Testis (tissue), 2 donors: ENCODE results near the gene PEX14.

Experiments
- POLR2A ChIP-seq: fragments of 450-650 bp; IDR thresholded peaks from one replicate; pipeline ENCODE4 v1.6.1; 2017; ENCODE audit warnings: antibody characterized with exemption, mild to moderate bottlenecking, moderate library complexity
- TF ChIP-seq, protein P1 (sequence below), 3 experiments: fragments of 450-650 bp in 2 of 3; fragments of 200-600 bp in 1 of 3; sonication (generic) in 1 of 3; IDR thresholded peaks; one replicate each; pipeline ENCODE4 v1.5.1; 2016 to 2019; ENCODE audit warnings: antibody characterized with exemption in 3 of 3, mild to moderate bottlenecking in 2 of 3, moderate library complexity in 1 of 3

DNA sequence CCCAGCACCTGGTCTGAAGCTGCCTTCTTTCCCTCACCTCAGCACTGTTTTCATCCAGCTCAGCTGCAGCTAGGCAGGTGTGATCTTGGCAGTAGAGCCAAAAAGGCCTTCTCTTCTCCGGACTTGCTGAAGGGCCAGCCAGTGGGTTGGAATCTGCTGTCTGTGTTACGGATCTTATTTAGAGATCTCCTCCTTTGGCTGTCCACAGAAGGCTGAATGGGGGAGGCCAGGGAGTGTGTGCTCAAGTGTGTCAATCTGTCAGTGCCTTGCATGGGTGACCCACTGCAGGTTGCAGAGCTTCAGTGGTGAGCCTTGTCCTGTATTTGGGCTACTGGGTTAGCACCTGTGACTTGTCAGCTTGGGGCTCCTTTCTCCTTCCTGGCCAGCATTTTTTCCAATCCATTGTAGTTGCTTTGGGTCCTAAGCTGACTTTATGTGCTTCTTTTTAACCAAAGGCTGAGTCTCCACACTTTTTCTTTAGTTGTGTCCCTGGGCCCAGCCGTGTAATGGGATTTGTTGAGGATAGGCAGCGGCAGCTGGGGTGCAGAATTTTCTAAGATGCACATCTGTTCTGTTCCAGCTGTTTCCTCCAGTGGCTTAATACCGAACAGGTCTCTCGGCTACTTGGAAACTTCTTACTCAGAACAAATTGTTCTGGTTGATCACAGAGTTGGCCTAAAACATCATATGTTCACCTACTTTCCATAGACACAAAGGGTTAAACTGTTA, 126.8 kb downstream of the PEX14 start:
- TF ChIP-seq, protein P1, sequence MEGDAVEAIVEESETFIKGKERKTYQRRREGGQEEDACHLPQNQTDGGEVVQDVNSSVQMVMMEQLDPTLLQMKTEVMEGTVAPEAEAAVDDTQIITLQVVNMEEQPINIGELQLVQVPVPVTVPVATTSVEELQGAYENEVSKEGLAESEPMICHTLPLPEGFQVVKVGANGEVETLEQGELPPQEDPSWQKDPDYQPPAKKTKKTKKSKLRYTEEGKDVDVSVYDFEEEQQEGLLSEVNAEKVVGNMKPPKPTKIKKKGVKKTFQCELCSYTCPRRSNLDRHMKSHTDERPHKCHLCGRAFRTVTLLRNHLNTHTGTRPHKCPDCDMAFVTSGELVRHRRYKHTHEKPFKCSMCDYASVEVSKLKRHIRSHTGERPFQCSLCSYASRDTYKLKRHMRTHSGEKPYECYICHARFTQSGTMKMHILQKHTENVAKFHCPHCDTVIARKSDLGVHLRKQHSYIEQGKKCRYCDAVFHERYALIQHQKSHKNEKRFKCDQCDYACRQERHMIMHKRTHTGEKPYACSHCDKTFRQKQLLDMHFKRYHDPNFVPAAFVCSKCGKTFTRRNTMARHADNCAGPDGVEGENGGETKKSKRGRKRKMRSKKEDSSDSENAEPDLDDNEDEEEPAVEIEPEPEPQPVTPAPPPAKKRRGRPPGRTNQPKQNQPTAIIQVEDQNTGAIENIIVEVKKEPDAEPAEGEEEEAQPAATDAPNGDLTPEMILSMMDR (IDR thresholded peaks at IDR 0.05): no peak
- no peak for TF ChIP-seq POLR2A
